ENCODE measurements around the gene ARIH1. TPM values are rescaled to one million over a fixed set of nuclear protein-coding genes. Genes with fewer than 3 reads are reported as not detected.

The ARIH1 gene
- total RNA-seq, 2 donors from 2014 or later, result 102 to 151 TPM

Other genes starting within 250 kb of the ARIH1 start
- gene PKM, start 243.1 kb upstream of the ARIH1 start, total RNA-seq, result 100 to 1,000 TPM; 769 to 946 TPM
- 10 to 100 TPM; 21.3 to 39.3 TPM for gene PARP6, start 201.8 kb upstream of the ARIH1 start, total RNA-seq
- gene CELF6, start 154.2 kb upstream of the ARIH1 start, total RNA-seq, result under 1 TPM; 0.74 to 0.93 TPM
- gene HEXA, start 98.3 kb upstream of the ARIH1 start, total RNA-seq, result 10 to 100 TPM; 67.1 to 97.3 TPM
- gene TMEM202, start 76.0 kb upstream of the ARIH1 start, total RNA-seq, result not detected
- gene GOLGA6B, start 180.4 kb downstream of the ARIH1 start, total RNA-seq, result not detected
- not detected for gene HIGD2B, start 211.9 kb downstream of the ARIH1 start, total RNA-seq
- 10 to 100 TPM; 10.7 to 13.7 TPM for gene BBS4, start 211.9 kb downstream of the ARIH1 start, total RNA-seq